H9 (cell line): ENCODE measurements around the gene PIM2. TPM values are rescaled to one million over a fixed set of nuclear protein-coding genes. Genes with fewer than 3 reads are reported as not detected.

Source experiments
- DNase-seq: peaks from one replicate; pipeline ENCODE4 v3.0.0-alpha.2; 2017
- H2AFZ ChIP-seq: one replicate; pipeline ENCODE4 v1.6.1; 2013; ENCODE audit warnings: mild to moderate bottlenecking, low read length, control low read depth, moderate library complexity
- H2AK5ac ChIP-seq: 2 replicates; pipeline ENCODE4 v1.6.1; 2013; ENCODE audit warnings: low read length, control low read depth, mixed read lengths; ENCODE audit not compliant: insufficient read length
- H2BK120ac ChIP-seq: one replicate; pipeline ENCODE4 v1.6.1; 2013; ENCODE audit warnings: low read depth, mild to moderate bottlenecking, low read length, control low read depth, inconsistent platforms; ENCODE audit not compliant: poor library complexity, severe bottlenecking
- H2BK12ac ChIP-seq: 2 replicates; pipeline ENCODE4 v1.6.1; 2013; ENCODE audit warnings: low read length, control low read depth, mixed read lengths, low read depth; ENCODE audit not compliant: insufficient read length
- H2BK15ac ChIP-seq: 2 replicates; pipeline ENCODE4 v1.6.1; 2013; ENCODE audit warnings: low read depth, low read length, control low read depth
- H2BK20ac ChIP-seq: one replicate; pipeline ENCODE4 v1.6.1; 2013; ENCODE audit warnings: low read depth, mild to moderate bottlenecking, low read length, control low read depth, inconsistent platforms; ENCODE audit not compliant: poor library complexity, severe bottlenecking
- H2BK5ac ChIP-seq: 2 replicates; pipeline ENCODE4 v1.6.1; 2013; ENCODE audit warnings: low read length, control low read depth, mixed read lengths; ENCODE audit not compliant: insufficient read length
- H3K14ac ChIP-seq: 2 replicates; pipeline ENCODE4 v1.6.1; 2013; ENCODE audit warnings: low read length, control low read depth; ENCODE audit not compliant: insufficient read depth
- H3K18ac ChIP-seq: 2 replicates; pipeline ENCODE4 v1.6.1; 2013; ENCODE audit warnings: low read depth, mild to moderate bottlenecking, mixed read lengths, low read length, control low read depth; ENCODE audit not compliant: insufficient read length
- H3K23ac ChIP-seq: 2 replicates; pipeline ENCODE4 v1.6.1; 2013; ENCODE audit warnings: low read length, control low read depth, mixed read lengths, low read depth; ENCODE audit not compliant: insufficient read length
- H3K23me2 ChIP-seq: 2 replicates; pipeline ENCODE4 v1.6.1; 2013; ENCODE audit warnings: low read depth, mild to moderate bottlenecking, mixed read lengths, low read length, control low read depth; ENCODE audit not compliant: insufficient read length, poor library complexity, severe bottlenecking
- H3K27ac ChIP-seq: 2 replicates; pipeline ENCODE4 v1.5.1; 2013; ENCODE audit warnings: low read length, control low read depth, mixed read lengths, low read depth; ENCODE audit not compliant: insufficient read length
- H3K27me3 ChIP-seq: 2 replicates; pipeline ENCODE4 v1.6.1; 2013; ENCODE audit warnings: low read length, control low read depth, inconsistent platforms; ENCODE audit not compliant: insufficient read depth
- H3K4ac ChIP-seq: 2 replicates; pipeline ENCODE4 v1.6.1; 2013; ENCODE audit warnings: low read depth, mild to moderate bottlenecking, control low read depth, inconsistent platforms, low read length, moderate library complexity
- H3K4me1 ChIP-seq: 2 replicates; pipeline ENCODE4 v1.6.1; 2013; ENCODE audit warnings: low read length, control low read depth, inconsistent platforms; ENCODE audit not compliant: insufficient read depth
- H3K4me2 ChIP-seq: 2 replicates; pipeline ENCODE4 v1.6.1; 2013; ENCODE audit warnings: low read length, control low read depth, mixed read lengths; ENCODE audit not compliant: insufficient read length, insufficient read depth
- H3K56ac ChIP-seq: 2 replicates; pipeline ENCODE4 v1.6.1; 2013; ENCODE audit warnings: low read depth, mild to moderate bottlenecking, mixed read lengths, low read length, control low read depth; ENCODE audit not compliant: insufficient read length
- H3K79me1 ChIP-seq: 2 replicates; pipeline ENCODE4 v1.6.1; 2013; ENCODE audit warnings: low read depth, mild to moderate bottlenecking, moderate library complexity, low read length, control low read depth, inconsistent platforms; ENCODE audit not compliant: insufficient read depth, poor library complexity, severe bottlenecking
- H3K79me2 ChIP-seq: 2 replicates; pipeline ENCODE4 v1.6.1; 2013; ENCODE audit warnings: low read length, control low read depth, inconsistent platforms; ENCODE audit not compliant: insufficient read depth
- H3K9ac ChIP-seq: 2 replicates; pipeline ENCODE4 v1.6.1; 2013; ENCODE audit warnings: low read length, control low read depth, mixed read lengths; ENCODE audit not compliant: insufficient read length; ENCODE audit errors: extremely low read depth
- H3K9me3 ChIP-seq: one replicate; pipeline ENCODE4 v1.6.1; 2013; ENCODE audit warnings: low read depth, low read length, inconsistent platforms; ENCODE audit not compliant: control insufficient read depth
- H3T11ph ChIP-seq: one replicate; pipeline ENCODE4 v1.6.1; 2013; ENCODE audit warnings: mild to moderate bottlenecking, low read length, control low read depth, inconsistent platforms
- H4K20me1 ChIP-seq: one replicate; pipeline ENCODE4 v1.6.1; 2013; ENCODE audit not compliant: control insufficient read depth, insufficient read length, insufficient read depth
- H4K5ac ChIP-seq: 2 replicates; pipeline ENCODE4 v1.6.1; 2013; ENCODE audit warnings: low read depth, mild to moderate bottlenecking, mixed read lengths, low read length, control low read depth; ENCODE audit not compliant: insufficient read length
- H4K8ac ChIP-seq: replicated peaks from 2 replicates; pipeline ENCODE4 v1.6.1; 2013; ENCODE audit warnings: low read length, control low read depth, mixed read lengths, low read depth; ENCODE audit not compliant: insufficient read length
- H4K91ac ChIP-seq: 2 replicates; pipeline ENCODE4 v1.6.1; 2013; ENCODE audit warnings: low read depth, mild to moderate bottlenecking, moderate library complexity, mixed read lengths, low read length, control low read depth; ENCODE audit not compliant: insufficient read length
- H3K27ac Mint-ChIP-seq, 3 experiments: 2 replicates in 2 of 3; 3 replicates in 1 of 3; pipeline ENCODE4 v1.8.0; 2020 to 2021; ENCODE audit warnings: mixed read lengths in 3 of 3, mild to moderate bottlenecking in 1 of 3, moderate library complexity in 1 of 3
- H3K27me3 Mint-ChIP-seq: 2 replicates; pipeline ENCODE4 v1.8.0; 2021; ENCODE audit warnings: low read depth, mild to moderate bottlenecking, moderate library complexity, mixed read lengths
- H3K36me3 Mint-ChIP-seq, 3 experiments: 2 replicates in 2 of 3; 3 replicates in 1 of 3; pipeline ENCODE4 v1.8.0; 2020 to 2021; ENCODE audit warnings: low read depth in 3 of 3, mixed read lengths in 3 of 3; ENCODE audit not compliant: insufficient read depth in 1 of 3
- H3K4me1 Mint-ChIP-seq, 2 experiments: 2 replicates each; pipeline ENCODE4 v1.8.0; 2020; ENCODE audit warnings: mixed read lengths in 2 of 2
- H3K4me3 Mint-ChIP-seq, 2 experiments: 2 replicates in 1 of 2; 3 replicates in 1 of 2; pipeline ENCODE4 v1.8.0; 2020 to 2021; ENCODE audit warnings: mild to moderate bottlenecking in 2 of 2, mixed read lengths in 2 of 2, moderate library complexity in 1 of 2
- H3K9me3 Mint-ChIP-seq, 2 experiments: 2 replicates in 1 of 2; 3 replicates in 1 of 2; pipeline ENCODE4 v1.8.0; 2020; ENCODE audit warnings: mild to moderate bottlenecking in 2 of 2, mixed read lengths in 2 of 2, moderate library complexity in 1 of 2
- WGBS: extraction: QIAGEN DNeasy Blood & Tissue Kit; methylation state at CpG from one replicate; pipeline ENCODE4 v1.1.7; 2013; ENCODE audit warnings: missing lambda C conversion rate, low lambda C conversion rate, mixed read lengths; ENCODE audit not compliant: insufficient read length; ENCODE audit errors: extremely low coverage; 5-methylcytosine and 5-hydroxymethylcytosine counted together
- total RNA-seq: library from RNA; stranded (reverse); gene quantifications from 2 replicates; pipeline ENCODE4 v1.2.1, GENCODE V29; 2021
- TF ChIP-seq, protein P1 (sequence below): fragments of 200-600 bp; sonication (generic); conservative IDR thresholded peaks from 3 replicates; pipeline ENCODE4 v1.8.0; 2021; ENCODE audit warnings: antibody characterized with exemption, mild to moderate bottlenecking

The PIM2 gene
- total RNA-seq, 1 experiment from 2014 or later: 163 TPM

DNA sequence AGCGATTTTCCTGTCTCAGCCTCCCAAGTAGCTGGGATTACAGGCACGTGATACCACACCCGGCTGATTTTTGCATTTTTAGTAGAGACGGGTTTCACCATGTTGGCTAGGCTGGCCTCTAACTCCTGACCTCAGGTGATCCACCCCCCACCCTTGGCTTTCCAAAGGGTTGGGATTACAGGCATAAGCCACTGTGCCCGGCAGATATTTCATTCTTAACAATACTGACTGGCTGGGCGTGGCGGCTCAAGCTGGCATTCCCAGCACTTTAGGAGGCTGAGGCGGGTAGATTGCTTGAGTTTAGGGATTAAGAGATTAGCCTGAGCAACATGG lies 19.8 kb downstream of the PIM2 start:
- Histone ChIP-seq H2AK5ac (no peak overlapping the region), H3K4ac (no peak overlapping the region), H3K18ac (no peak overlapping the region), H2BK5ac (no peak overlapping the region), H2BK20ac (no peak overlapping the region), H2BK15ac (no peak overlapping the region), H3K9ac (no peak overlapping the region), H3K23me2 (peaks cover 10% of the 10 kb centered on the region), H3K14ac (no peak overlapping the region), H3K27me3 (no peaks in the 10 kb centered on the region), H3K4me1 (no peaks in the 10 kb centered on the region), H2BK12ac (no peak overlapping the region), H2AFZ (no peak overlapping the region), H3K79me2 (no peaks in the 10 kb centered on the region; the same call in 1 of the 2 replicates), H4K5ac (no peak overlapping the region), H4K8ac (no peak overlapping the region), H3K79me1 (peaks cover 3% of the 10 kb centered on the region), H3K9me3 (no peaks in the 10 kb centered on the region), H3K23ac (no peak overlapping the region), H4K91ac (no peak overlapping the region), H3K56ac (no peak overlapping the region), H4K20me1 (peaks cover 3% of the 10 kb centered on the region), H2BK120ac (no peak overlapping the region), H3T11ph (no peak overlapping the region), H3K4me2 (no peak overlapping the region), H3K27ac (no peak overlapping the region)
- H3K27me3 Mint-ChIP-seq: peaks cover 1% of the 10 kb centered on the region
- TF ChIP-seq, protein P1, sequence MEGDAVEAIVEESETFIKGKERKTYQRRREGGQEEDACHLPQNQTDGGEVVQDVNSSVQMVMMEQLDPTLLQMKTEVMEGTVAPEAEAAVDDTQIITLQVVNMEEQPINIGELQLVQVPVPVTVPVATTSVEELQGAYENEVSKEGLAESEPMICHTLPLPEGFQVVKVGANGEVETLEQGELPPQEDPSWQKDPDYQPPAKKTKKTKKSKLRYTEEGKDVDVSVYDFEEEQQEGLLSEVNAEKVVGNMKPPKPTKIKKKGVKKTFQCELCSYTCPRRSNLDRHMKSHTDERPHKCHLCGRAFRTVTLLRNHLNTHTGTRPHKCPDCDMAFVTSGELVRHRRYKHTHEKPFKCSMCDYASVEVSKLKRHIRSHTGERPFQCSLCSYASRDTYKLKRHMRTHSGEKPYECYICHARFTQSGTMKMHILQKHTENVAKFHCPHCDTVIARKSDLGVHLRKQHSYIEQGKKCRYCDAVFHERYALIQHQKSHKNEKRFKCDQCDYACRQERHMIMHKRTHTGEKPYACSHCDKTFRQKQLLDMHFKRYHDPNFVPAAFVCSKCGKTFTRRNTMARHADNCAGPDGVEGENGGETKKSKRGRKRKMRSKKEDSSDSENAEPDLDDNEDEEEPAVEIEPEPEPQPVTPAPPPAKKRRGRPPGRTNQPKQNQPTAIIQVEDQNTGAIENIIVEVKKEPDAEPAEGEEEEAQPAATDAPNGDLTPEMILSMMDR: no peak
- no peak overlapping the region for H3K27ac Mint-ChIP-seq
- H3K4me3 Mint-ChIP-seq: peak overlapping the region in 1 of 2 experiments; percentile 20; a peak in 1 of 5 replicates
- no peak for DNase-seq
- peaks cover 26 to 59% (median 49%) of the 10 kb centered on the region in 3 experiments for H3K36me3 Mint-ChIP-seq
- peaks cover 4 to 10% of the 10 kb centered on the region in 2 experiments for H3K4me1 Mint-ChIP-seq
- H3K9me3 Mint-ChIP-seq: peaks cover 80 to 84% of the 10 kb centered on the region in 2 experiments
- WGBS: no CpG with 5 or more reads among the region's 8 CpGs
